GM18867 (cell line): Measurements from ENCODE around the gene CBLN4.

Experiments
- ATAC-seq: cut with Tn5 transposase; IDR thresholded peaks from one replicate; pipeline ENCODE4 v1.9.1; 2021; ENCODE audit warnings: mild to moderate bottlenecking, moderate library complexity; ENCODE audit not compliant: unreplicated experiment

The CBLN4 gene

GRCh38 chr20:56005389-56005715, at the start of gene CBLN4:
TSS of gene CBLN4 (minus strand) at chr20:56005519. CDS start at chr20:56004171, 1,348 bp downstream.
- no peak for ATAC-seq

- no peak for ATAC-seq
Measured at GRCh38 chr20:56043227-56043626, 37.9 kb upstream of the CBLN4 start.

- ATAC-seq, result no peak
Measured at GRCh38 chr20:56032251-56032650, 26.9 kb upstream of the CBLN4 start.

- ATAC-seq, result no peak
Measured at GRCh38 chr20:56018716-56019115, 13.4 kb upstream of the CBLN4 start.

- no peak for ATAC-seq
Measured at GRCh38 chr20:56018194-56018593, 12.9 kb upstream of the CBLN4 start.

GRCh38 chr20:56017560-56017959, 12.2 kb upstream of the CBLN4 start:
- no peak for ATAC-seq

GRCh38 chr20:56014998-56015397, 9.7 kb upstream of the CBLN4 start:
- no peak for ATAC-seq

- no peak for ATAC-seq
Measured at GRCh38 chr20:56014151-56014550, 8.8 kb upstream of the CBLN4 start.

- no peak for ATAC-seq
Measured at GRCh38 chr20:56004611-56005388, 519 bp downstream of the CBLN4 start.

GRCh38 chr20:56004007-56004406, 1.3 kb downstream of the CBLN4 start:
- ATAC-seq, result no peak

- no peak for ATAC-seq
Measured at GRCh38 chr20:56002908-56003800, 2.2 kb downstream of the CBLN4 start.

- no peak for ATAC-seq
Measured at GRCh38 chr20:56001890-56002289, 3.4 kb downstream of the CBLN4 start.

GRCh38 chr20:56001106-56001785, 4.1 kb downstream of the CBLN4 start:
- no peak for ATAC-seq

- ATAC-seq, result no peak
Measured at GRCh38 chr20:55978550-55978949, 26.8 kb downstream of the CBLN4 start.

- no peak for ATAC-seq
Measured at GRCh38 chr20:55977690-55978459, 27.4 kb downstream of the CBLN4 start.

- ATAC-seq, result no peak
Measured at GRCh38 chr20:55974491-55975202, 30.7 kb downstream of the CBLN4 start.

- no peak for ATAC-seq
Measured at GRCh38 chr20:55964790-55965189, 40.5 kb downstream of the CBLN4 start.

- no peak for ATAC-seq
Measured at GRCh38 chr20:55961376-55962330, 43.7 kb downstream of the CBLN4 start.

GRCh38 chr20:55953201-55953600, 52.1 kb downstream of the CBLN4 start:
- no peak for ATAC-seq
